Fibroblast of mammary gland (primary cell): Measurements from ENCODE around the gene ACAA2.

Experiments
- DNase-seq: peaks from one replicate; pipeline ENCODE4 v3.0.0-alpha.2; 2010; ENCODE audit warnings: low read depth
- H3K4me3 ChIP-seq: 2 replicates; pipeline ENCODE4 v1.5.1; 2011; ENCODE audit warnings: low read depth, mild to moderate bottlenecking, low read length, moderate library complexity; ENCODE audit not compliant: control insufficient read depth
- CTCF ChIP-seq: conservative IDR thresholded peaks from 2 replicates; pipeline ENCODE4 v1.5.1; 2011; ENCODE audit warnings: low read depth, low read length, inconsistent platforms; ENCODE audit not compliant: control insufficient read depth, insufficient read depth

The ACAA2 gene

GRCh38 chr18:49833814-49834213 is 20.5 kb upstream of the ACAA2 start:
- DNase-seq, result no peak
- no peak for TF ChIP-seq CTCF
- no peak overlapping the region for H3K4me3 ChIP-seq

- DNase-seq, result no peak
- TF ChIP-seq CTCF, result no peak
- no peak overlapping the region for H3K4me3 ChIP-seq
Observed at GRCh38 chr18:49832221-49832647, 18.9 kb upstream of the ACAA2 start.

- DNase-seq, result no peak
- TF ChIP-seq CTCF, result no peak
- no peak overlapping the region for H3K4me3 ChIP-seq
Observed at GRCh38 chr18:49827996-49828395, 14.7 kb upstream of the ACAA2 start.

GRCh38 chr18:49819823-49820671 is 6.7 kb upstream of the ACAA2 start:
- DNase-seq, result no peak
- TF ChIP-seq CTCF, result no peak
- no peak overlapping the region for H3K4me3 ChIP-seq

- DNase-seq, result no peak
- H3K4me3 ChIP-seq, result no peak overlapping the region
- no peak for TF ChIP-seq CTCF
Observed at GRCh38 chr18:49819071-49819662, 5.8 kb upstream of the ACAA2 start.

- no peak overlapping the region for H3K4me3 ChIP-seq
- TF ChIP-seq CTCF, result no peak
- DNase-seq, result no peak
Observed at GRCh38 chr18:49817947-49818346, 4.6 kb upstream of the ACAA2 start.

GRCh38 chr18:49815927-49816326 is 2.6 kb upstream of the ACAA2 start:
- no peak for TF ChIP-seq CTCF
- no peak overlapping the region for H3K4me3 ChIP-seq
- no peak for DNase-seq
